HG03280 (cell line): ENCODE data around the gene UBXN2A.
"Not testable (repeated sequence)": the region's sequence is repeated elsewhere in the genome, so short reads cannot be mapped to it uniquely, and the experiment has no call there.

ENCODE experiments used
- ATAC-seq: cut with Tn5 transposase; IDR thresholded peaks from one replicate; pipeline ENCODE4 v1.9.1; 2021; ENCODE audit warnings: mild to moderate bottlenecking, moderate library complexity; ENCODE audit not compliant: unreplicated experiment

The UBXN2A gene

DNA sequence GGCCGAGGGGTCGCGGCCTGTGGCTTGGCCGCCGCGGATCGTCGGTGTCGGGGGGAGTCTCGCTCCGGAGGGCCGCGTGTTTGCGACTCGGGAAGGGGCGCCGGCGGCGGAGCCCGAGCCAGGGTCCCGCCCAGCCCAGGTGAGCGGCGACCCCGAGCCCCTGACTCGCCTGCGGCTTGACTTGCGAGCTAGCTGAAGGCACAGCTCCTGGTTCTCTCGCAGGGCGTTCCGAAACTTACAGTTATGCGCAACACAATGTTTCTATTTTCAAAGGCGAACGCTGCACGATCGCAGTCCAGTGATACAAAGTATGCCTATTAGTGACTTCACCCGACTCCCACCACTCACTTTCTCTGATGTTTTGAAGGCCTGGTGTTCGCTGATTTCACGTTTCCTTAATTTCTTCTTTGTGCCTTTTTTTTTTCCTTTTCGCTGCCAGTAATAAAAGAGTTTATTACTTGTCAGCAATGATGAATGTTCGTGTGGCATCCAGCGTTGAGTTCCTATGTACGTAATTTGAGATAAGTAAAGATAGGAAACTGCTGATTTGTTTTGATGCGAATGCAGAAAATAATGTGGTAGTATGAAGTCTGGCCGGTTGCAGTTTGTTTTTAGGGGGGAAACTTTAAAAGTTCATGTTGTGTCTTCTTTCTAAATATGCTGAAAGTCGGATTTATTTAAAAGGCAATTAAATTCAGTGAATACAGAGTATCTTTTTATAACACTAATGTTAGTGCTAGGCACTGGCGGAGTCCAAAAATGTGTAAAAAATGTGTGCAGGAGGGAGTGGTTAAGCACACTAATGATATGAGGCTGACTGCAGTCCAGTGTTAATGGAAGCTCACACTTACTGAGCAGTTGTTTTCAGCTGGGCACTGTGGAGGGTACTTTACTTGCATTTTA lies 706 bp downstream of the UBXN2A start:
- ATAC-seq = peak; percentile 63

GRCh38 chr2:23941644-23942043 lies 1.4 kb downstream of the UBXN2A start:
- no peak for ATAC-seq

DNA sequence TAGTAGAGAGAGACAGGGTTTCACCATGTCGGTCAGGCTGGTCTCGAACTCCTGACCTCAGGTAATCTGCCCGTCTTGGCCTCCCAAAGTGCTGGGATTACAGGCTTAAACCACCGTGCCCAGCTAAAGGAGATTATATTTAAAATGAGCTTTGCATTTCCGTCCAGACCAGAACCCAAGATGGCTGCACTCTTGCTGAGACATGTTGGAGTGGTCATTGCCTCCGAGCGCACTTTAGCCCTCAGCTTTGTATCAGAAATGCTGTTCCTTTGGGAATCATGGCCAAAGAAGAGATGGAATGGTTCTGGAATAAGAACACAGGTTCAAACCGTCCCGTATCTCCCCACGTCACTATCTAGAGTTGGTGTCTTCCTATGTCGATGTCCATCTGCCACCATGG lies 3.4 kb downstream of the UBXN2A start:
- ATAC-seq = no peak

DNA sequence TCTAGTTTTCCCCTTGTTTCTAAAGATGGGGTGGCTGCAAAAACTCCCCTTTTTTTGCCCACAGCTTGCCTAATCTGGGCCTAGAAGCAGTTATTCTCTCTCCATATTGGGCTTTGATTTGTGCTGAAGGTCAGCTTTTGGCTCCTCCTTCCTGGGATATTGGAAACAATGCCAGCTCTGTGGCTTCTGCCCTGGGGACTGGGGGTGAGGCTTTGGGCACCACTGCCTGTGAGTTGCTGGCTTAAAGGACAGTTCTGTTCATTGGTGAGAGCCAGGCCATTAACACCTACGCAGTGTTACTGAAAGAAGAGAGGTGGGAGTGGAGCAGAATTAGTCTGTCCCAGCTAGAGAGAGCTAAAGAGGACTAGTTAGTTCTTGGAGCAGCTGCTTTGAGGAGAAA lies 4.3 kb downstream of the UBXN2A start:
- ATAC-seq = no peak

DNA sequence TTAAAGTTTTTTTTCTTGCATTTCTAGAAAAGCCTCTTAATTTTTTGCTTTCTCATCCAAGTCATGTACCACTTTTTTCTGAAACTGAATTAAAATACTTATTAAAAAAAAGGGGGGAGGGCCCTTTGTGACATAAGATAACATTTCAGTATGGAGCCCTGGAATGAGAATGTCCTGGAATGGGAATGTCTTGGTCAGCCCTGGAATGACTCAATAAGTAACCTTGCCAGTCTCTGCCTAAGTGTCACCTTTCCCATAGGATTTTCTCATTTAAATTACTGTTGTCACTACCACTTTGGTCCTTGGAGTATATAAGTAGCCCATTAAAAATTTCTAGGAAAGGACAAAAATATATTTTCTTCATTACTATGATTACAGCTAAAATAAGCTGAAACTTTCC lies 4.7 kb downstream of the UBXN2A start:
- no peak for ATAC-seq

GRCh38 chr2:23947350-23947749 lies 7.1 kb downstream of the UBXN2A start:
- no peak for ATAC-seq

- ATAC-seq = not testable (repeated sequence)
These were observed 12.3 kb downstream of the UBXN2A start for GRCh38 chr2:23952558-23952957.

GRCh38 chr2:23953625-23954024 lies 13.4 kb downstream of the UBXN2A start:
- ATAC-seq = no peak

- ATAC-seq = no peak
These were observed 14.2 kb downstream of the UBXN2A start for GRCh38 chr2:23954325-23955014.

- no peak for ATAC-seq
These were observed 27.6 kb downstream of the UBXN2A start for GRCh38 chr2:23967846-23968245.

GRCh38 chr2:23976883-23977282 lies 36.6 kb downstream of the UBXN2A start:
- ATAC-seq = no peak

- no peak for ATAC-seq
These were observed 48.1 kb downstream of the UBXN2A start for GRCh38 chr2:23988371-23988770.

DNA sequence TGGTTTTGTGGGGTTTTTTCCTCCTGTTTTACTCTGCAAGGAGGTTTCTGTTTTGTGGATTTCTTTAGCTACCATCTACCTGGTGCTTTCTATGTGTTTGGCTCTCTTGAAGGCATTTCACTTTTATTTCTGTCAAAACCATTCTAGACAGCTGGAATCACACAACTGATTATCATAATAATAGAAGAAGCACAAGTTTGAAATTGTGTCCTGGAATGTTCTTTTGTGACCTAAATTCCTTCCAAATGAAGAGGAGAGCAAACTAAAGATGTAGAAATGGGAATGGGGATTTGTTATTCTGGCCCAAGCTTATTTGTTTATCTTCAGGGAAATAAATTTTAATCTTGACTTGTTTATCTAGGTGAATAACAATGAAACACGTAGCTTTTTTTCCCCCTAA lies 52.7 kb downstream of the UBXN2A start:
- ATAC-seq = no peak

DNA sequence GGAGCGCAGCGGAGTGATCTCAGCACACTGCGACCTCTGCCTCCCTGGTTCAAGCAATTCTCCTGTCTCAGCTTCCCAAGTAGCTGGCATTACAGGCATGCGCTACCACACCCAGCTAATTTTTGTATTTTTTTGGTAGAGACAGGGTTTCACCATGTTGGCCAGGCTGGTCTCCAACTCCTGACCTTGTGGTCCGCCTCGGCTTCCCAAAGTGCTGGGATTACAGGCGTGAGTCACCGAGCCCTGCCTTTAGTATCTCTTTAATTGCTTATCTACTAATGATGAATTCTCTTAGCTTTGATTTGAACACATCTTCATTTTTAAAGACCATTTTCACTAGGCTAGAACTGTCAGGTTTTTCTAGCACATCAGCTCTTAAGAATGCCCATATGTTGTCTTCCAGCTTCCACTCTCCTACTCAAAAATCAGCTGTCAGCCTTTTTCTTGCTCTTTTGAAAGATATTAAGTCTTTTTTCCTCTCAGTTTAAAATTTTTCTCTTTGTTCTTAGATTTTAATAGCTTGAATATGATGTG lies 53.5 kb downstream of the UBXN2A start:
- ATAC-seq = no peak

DNA sequence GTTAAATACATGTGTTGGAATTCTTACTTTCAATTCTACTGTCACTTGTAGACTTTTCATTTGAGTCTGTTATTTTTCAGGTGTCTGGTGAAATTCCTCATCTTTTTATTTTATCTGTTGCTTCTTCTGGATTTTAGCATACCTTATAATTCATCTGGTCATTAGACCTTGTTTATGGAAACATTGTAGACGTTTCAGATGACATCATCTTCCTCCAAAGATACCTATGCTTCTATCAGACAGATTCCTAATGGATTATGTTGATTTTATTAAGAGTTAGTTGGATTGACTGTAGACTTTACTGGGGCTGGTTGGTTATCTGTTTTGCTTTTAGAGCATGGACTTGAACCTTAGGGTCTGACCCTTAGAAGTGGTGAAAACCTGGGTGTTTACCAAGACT lies 54.3 kb downstream of the UBXN2A start:
- no peak for ATAC-seq

GRCh38 chr2:24007693-24008092 lies 67.4 kb downstream of the UBXN2A start:
- no peak for ATAC-seq

DNA sequence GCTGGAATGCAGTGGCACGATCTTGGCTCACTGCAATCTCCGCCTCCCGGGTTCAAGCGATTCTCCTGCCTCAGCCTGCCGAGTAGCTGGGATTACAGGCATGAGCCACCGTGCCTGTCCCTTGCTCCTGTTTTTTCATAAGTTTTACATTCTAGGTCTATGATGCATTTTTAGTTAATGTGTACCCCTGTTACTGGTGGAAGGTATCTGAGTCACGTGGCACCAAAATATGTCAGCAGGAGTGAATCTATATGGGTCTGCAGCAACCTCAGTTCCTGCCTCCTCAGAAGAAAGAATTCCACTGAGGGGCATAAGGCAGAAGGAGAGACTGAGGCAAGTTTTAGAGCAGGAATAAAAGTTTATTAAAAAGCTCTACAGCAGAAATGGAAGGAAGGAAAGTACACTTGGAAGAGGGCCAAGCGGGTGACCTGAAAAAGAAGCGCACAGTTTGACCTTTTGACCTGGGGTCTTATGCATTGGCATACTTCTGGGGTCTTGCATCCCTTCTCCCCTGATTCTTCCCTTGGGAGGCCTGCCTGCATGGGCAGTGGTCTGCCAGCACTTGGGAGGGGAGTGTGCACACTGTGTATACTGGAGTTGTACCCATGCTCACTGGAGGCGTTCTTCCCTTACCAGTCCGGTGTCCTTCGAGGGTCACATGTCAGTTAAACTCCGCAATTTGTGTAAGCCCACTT lies 68.6 kb downstream of the UBXN2A start:
- no peak for ATAC-seq

DNA sequence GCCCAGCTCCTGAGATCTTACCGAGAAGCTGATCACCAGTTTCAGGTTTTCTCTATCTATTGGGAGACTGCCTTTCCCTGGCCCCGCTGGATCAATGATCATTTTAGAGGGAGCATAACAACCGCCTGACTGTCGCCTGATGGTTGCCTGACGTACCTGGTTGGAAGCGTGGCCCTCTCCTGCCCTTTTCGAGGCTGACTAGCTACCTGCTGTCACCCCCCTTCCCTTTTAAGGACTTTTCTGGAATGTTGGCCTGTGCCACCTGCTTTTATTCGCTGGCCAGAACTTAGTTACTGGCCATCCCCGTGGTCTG lies 69.1 kb downstream of the UBXN2A start:
- ATAC-seq = no peak

DNA sequence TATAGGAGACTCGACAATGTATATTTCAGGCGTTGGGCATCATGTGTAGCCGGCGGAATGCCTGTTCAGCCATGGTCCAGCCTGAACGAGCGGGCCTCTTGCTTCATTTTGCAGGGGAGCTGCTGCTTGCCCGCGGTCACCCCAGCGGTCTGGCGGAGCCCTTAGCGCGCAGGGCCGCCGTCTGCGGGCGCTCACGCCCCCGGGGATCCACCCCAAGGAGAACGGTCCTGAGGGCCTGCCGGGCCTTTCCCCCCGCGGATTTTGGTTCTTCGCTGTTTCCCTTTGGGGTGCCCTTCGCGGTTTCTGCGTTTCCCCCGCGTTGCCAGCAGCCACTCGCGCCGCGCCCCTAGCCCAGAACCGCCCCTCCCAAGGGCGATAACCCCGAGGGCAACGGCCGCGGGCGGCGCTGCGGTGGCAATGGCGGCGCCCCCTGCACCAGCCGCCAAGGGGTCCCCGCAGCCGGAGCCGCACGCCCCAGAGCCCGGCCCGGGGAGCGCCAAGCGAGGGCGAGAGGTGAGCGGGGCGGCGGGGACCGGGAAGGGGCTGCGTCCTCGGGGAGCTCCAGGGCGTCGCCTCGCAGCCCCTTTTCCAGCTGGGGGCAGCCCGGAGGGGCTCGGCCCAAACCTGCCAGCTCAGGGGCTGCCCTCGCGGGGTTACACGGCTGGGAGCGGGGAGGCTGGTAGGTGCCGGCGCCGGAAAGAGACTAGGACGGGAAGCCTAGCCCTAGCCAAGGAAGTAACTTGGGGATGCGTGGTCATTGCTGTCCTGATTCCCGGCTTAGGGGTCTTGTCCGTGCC lies 69.6 kb downstream of the UBXN2A start, which contains the start of gene MFSD2B:
MFSD2B (plus strand) TSS at position 406 of the 797 bp plus-strand sequence; CDS start at position 418, 12 bp downstream.
- ATAC-seq = no peak

DNA sequence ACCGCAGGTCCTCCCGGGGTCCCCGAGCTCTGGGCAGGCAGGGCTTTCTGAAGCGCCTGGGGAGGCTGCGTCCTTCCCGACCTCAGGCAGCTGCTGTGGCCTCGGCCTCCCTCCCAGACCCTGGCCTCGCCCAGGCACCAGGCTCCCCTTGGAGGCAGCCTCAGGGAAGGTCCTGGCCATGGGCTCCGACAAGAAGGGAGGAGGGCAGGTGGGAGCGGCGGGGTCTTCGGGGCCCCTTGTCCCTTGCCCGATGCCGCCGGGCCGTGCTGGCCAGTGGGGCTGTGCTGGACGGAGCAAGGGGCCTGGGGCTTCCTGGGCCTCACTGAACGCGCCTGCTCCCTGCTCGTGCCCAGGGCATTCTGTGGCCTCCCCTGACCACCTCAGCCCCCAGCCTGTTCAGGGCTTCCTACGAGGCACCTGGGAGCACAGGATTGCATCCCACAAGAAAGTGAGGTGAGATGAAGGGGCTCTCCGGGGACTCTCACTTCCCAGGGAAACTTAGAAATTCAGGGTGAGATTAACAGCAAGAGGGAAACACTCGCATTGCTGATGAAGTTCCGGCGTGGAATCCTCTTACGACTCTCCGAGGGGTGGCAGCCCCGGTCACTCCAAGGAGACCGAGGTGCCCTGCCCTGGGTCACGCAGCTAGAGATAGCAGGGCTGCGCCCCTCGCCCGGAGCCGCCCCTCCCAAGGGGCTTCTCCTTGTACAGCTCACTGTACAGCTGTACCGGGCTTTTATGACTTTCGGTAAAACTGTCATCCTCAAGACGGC lies 70.4 kb downstream of the UBXN2A start:
- no peak for ATAC-seq
